ENCODE results near the gene P2RY6.

Gene P2RY6

GRCh38 chr11:73237471-73238290 lies 34.5 kb upstream of the P2RY6 start:
- no peak for DNase-seq

- no peak for DNase-seq
Observed at GRCh38 chr11:73239111-73239521, 33.0 kb upstream of the P2RY6 start.

- no peak for DNase-seq
Observed at GRCh38 chr11:73239571-73240189, 32.5 kb upstream of the P2RY6 start.

- DNase-seq: no peak
Observed at GRCh38 chr11:73240190-73240781, 31.9 kb upstream of the P2RY6 start.

- no peak for DNase-seq
Observed at GRCh38 chr11:73241300-73241699, 30.8 kb upstream of the P2RY6 start.

GRCh38 chr11:73242251-73243092 lies 29.7 kb upstream of the P2RY6 start:
- DNase-seq: peak; percentile 63 to 71

GRCh38 chr11:73243093-73243485 lies 29.0 kb upstream of the P2RY6 start:
- DNase-seq: no peak

DNA sequence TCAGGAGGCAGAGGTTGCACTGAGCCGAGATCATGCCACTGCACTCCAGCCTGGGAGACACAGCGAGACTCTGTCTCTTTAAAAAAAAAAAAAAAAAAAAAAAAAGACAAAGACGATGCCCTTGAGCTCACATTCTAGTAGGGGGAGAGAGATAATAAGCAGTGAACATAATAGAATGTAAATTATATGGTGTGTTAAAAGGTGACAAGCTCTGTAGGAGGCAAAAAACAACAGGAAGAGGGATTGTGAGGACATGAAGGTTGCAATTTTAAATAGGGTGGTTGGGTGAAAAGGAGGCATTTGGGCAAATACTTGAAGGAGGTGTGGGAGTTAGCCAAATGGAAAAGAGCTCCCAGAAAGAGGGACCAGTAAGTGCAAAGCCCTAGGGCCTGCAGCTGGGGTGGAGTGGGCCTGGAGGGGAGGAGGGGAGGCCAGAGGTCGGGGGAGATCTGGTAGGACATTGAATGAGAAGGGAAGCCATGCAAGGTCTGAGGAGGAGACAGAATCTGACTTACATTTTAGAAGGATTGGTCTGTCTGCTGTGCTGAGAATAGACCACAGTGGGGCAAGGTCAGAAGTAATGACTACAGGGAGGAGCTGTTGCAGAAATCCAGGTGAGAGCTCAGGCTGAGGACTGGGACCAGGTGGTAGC lies 27.4 kb upstream of the P2RY6 start:
- DNase-seq: peak in 1 of 2 experiments; percentile 22

- DNase-seq: no peak
Observed at GRCh38 chr11:73245461-73245860, 26.7 kb upstream of the P2RY6 start.

- DNase-seq: no peak
Observed at GRCh38 chr11:73246303-73246702, 25.8 kb upstream of the P2RY6 start.

GRCh38 chr11:73248526-73249185 lies 23.5 kb upstream of the P2RY6 start:
- DNase-seq: no peak

DNA sequence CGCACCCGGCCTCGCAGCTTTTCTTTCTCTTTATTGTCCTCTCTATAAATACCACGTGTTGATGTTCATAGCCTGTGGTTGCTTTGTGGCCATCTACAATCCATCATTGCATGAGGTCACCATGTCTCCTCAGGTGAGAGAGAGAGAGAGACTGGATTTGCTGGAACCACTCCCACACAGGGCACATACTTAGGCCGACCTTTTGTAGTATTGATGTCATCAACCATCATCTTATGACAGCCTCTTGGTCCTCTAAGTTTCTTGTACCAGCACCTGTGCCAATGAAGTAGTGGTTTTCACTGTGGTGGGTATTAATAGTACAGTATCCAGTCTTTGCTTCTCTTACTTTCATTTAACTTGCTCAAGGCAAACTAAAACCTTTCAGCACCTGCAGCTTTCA lies 22.8 kb upstream of the P2RY6 start:
- no peak for DNase-seq

DNA sequence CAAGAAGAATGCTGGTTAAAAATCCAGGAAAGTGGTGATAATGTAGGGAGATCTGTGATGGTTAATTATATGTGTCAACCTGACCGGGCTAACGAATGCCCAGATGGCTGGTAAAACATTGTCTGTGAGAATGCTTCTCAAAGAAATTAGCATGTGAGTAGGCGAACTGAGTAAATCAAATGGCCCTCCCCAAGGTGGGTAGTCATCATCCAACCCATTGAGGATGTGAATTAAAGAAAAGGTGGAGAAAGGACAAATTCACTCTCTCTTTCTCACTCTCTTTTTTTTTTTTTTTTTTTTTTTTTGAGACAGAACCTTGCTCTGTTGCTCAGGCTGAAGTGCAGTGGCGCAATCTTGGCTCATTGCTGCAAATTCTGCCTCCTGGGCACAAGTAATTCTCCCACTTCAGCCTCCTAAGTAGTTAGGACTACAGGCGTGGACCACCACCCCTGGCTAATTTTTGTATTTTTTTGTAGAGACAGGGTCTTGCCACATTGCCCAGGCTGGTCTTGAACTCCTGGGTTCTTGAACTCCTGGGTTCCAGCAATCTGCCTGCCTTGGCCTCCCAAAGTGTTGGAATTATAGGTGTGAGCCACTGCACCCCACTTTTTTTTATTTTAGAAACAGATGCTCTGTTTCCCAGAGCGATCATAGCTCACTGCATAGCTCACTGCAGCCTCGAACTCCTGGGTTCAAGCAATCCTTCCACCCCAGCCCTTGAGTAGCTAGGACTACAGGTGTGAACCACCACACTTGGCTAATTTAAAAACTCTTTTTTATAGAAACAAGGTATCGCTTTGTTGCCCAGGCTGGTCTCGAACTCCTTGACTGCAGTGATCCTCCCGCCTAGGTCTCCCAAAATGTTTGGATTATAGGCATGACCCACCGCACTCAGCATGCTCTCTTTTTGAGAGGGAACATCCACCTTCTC lies 22.0 kb upstream of the P2RY6 start:
- DNase-seq: no peak

GRCh38 chr11:73252577-73253191 lies 19.5 kb upstream of the P2RY6 start:
- DNase-seq: no peak

DNA sequence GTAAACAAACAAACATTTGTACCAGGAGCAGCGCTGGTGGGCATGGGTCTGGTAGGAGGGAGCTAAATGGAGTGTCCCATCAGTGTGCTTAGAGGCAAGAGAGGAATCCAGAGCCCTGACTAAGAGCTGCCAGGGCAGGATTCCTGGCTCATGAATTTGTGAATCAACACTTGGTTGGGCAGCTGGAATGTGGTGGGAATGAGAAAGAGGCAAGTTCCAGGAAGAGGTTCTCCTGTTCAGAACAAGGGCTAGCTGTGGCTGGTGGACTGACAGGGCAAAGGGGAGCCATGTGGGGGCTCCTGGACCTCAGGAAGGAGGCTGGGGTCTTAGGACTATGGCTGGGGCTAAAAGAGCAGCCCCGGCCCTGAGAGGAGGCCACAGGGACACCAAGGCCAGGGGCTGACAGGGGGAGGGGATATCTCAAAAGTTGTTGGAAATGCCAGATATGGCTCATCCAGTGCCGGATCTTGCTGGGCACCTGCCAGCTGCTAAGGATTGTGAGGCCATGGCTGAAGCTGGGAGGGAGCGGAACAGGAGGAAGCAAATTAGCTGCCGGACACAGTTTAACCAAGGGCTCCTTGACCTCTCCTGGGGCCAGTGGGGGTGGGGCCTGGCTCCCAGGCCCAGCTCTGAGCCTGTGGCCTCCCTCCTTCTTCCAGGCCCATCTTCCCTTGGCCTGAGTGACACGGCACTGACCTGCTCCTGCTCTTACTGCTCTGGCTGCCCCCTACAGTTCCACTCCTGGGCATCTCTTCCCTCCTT lies 14.6 kb upstream of the P2RY6 start:
- no peak for DNase-seq

GRCh38 chr11:73258104-73259035 lies 13.8 kb upstream of the P2RY6 start:
- no peak for DNase-seq

GRCh38 chr11:73259406-73260126 lies 12.6 kb upstream of the P2RY6 start:
- DNase-seq: no peak

DNA sequence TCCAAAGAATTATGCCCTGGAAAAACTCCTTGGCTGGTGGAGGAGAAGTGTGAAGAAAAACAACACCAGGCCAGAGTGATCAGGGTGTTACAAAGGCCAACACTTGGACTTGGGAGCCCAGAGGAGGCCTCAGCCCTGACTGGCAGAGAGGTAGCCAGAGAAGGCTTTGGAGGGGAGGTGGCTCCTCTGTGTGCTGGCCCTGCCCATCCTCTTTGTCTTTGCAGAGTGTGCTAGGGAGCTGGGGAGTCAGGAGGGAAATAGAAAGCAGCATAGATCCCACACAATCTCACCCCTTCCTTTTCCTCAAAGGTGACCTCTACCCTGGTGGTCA lies 12.0 kb upstream of the P2RY6 start:
- no peak for DNase-seq

Measured in NCI-H2081 (cell line).